Ishikawa (cell line): ENCODE measurements around the gene ALKBH5.

Source experiments
- CEBPB ChIP-seq: IDR thresholded peaks from 2 replicates; pipeline ENCODE4 v1.6.1; 2012
- CREB1 ChIP-seq: IDR thresholded peaks from 2 replicates; pipeline ENCODE4 v1.6.1; 2012; ENCODE audit warnings: low read depth
- EGR1 ChIP-seq: IDR thresholded peaks from 2 replicates; pipeline ENCODE4 v1.6.1; 2012
- EP300 ChIP-seq: IDR thresholded peaks from 2 replicates; pipeline ENCODE4 v1.6.1; 2012; ENCODE audit warnings: borderline replicate concordance
- FOXM1 ChIP-seq: IDR thresholded peaks from 2 replicates; pipeline ENCODE4 v1.6.1; 2012; ENCODE audit warnings: low read depth, borderline replicate concordance
- NFIC ChIP-seq: IDR thresholded peaks from 2 replicates; pipeline ENCODE4 v1.6.1; 2012
- RAD21 ChIP-seq: IDR thresholded peaks from 2 replicates; pipeline ENCODE4 v1.6.1; 2012; ENCODE audit warnings: low read depth
- TAF1 ChIP-seq: IDR thresholded peaks from 2 replicates; pipeline ENCODE4 v1.6.1; 2012; ENCODE audit warnings: low read depth, mild to moderate bottlenecking
- TCF12 ChIP-seq: IDR thresholded peaks from 2 replicates; pipeline ENCODE4 v1.6.1; 2012; ENCODE audit warnings: low read depth
- TEAD4 ChIP-seq: IDR thresholded peaks from 2 replicates; pipeline ENCODE4 v1.6.1; 2012
- YY1 ChIP-seq: IDR thresholded peaks from 2 replicates; pipeline ENCODE4 v1.6.1; 2012; ENCODE audit warnings: low read depth
- ZBTB7A ChIP-seq: IDR thresholded peaks from 2 replicates; pipeline ENCODE4 v1.6.1; 2012; ENCODE audit warnings: low read depth
- TF ChIP-seq, protein P1 (sequence below): IDR thresholded peaks from 2 replicates; pipeline ENCODE4 v1.6.1; 2012; ENCODE audit warnings: low read depth, mild to moderate bottlenecking
- TF ChIP-seq, protein P2 (sequence below): IDR thresholded peaks from 2 replicates; pipeline ENCODE4 v1.6.1; 2012
- TF ChIP-seq, protein P3 (sequence below): IDR thresholded peaks from 2 replicates; pipeline ENCODE4 v1.6.1; 2012

The ALKBH5 gene

DNA sequence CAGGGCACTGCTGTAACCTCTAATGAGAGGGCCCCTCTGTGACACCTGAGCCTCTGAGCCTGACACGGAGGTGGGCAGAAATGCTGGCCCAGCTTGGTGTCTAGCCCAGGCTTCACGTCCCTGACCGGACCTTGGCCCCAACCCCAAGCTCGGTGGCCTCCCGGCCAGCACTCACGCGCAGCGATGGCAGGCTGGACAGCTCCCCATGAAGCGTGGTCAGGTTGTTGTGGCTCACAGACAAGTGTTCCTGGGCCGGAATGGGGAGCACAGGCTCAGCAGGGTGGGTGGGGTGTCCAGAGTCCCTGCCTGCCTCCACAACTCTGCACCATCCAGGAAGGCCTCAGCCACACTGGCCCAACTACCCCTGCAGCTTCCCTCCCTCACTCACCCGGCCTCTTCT lies 72.7 kb downstream of the ALKBH5 start:
- TF ChIP-seq, protein P1, sequence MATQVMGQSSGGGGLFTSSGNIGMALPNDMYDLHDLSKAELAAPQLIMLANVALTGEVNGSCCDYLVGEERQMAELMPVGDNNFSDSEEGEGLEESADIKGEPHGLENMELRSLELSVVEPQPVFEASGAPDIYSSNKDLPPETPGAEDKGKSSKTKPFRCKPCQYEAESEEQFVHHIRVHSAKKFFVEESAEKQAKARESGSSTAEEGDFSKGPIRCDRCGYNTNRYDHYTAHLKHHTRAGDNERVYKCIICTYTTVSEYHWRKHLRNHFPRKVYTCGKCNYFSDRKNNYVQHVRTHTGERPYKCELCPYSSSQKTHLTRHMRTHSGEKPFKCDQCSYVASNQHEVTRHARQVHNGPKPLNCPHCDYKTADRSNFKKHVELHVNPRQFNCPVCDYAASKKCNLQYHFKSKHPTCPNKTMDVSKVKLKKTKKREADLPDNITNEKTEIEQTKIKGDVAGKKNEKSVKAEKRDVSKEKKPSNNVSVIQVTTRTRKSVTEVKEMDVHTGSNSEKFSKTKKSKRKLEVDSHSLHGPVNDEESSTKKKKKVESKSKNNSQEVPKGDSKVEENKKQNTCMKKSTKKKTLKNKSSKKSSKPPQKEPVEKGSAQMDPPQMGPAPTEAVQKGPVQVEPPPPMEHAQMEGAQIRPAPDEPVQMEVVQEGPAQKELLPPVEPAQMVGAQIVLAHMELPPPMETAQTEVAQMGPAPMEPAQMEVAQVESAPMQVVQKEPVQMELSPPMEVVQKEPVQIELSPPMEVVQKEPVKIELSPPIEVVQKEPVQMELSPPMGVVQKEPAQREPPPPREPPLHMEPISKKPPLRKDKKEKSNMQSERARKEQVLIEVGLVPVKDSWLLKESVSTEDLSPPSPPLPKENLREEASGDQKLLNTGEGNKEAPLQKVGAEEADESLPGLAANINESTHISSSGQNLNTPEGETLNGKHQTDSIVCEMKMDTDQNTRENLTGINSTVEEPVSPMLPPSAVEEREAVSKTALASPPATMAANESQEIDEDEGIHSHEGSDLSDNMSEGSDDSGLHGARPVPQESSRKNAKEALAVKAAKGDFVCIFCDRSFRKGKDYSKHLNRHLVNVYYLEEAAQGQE, result peak; percentile 60
- TF ChIP-seq EGR1, result no peak

DNA sequence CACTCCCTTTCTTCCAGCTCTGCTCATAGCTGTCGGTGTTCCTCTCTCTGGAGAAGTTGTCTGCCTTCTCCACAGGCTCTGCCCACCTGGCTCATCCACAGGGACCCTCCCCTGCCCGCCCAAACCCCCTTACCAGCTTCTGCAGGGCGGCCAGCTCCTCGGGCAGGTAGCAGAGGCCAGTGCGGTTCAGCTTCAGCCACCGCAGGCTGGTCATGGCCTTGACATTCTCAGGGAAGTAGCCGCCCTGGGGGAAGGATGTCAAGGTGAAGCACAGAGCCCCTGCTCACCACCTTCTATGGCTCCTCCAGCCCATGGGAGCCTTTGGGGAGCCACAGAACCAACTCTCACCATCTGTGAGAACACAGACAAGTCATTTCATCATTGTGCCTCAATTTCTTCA lies 73.1 kb downstream of the ALKBH5 start:
- TF ChIP-seq, protein P2, sequence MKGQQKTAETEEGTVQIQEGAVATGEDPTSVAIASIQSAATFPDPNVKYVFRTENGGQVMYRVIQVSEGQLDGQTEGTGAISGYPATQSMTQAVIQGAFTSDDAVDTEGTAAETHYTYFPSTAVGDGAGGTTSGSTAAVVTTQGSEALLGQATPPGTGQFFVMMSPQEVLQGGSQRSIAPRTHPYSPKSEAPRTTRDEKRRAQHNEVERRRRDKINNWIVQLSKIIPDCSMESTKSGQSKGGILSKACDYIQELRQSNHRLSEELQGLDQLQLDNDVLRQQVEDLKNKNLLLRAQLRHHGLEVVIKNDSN, result no peak
- TF ChIP-seq CREB1, result no peak
- no peak for TF ChIP-seq FOXM1
- TF ChIP-seq CEBPB, result no peak
- TF ChIP-seq TEAD4, result no peak
- no peak for TF ChIP-seq ZBTB7A
- TF ChIP-seq, protein P1, result no peak

DNA sequence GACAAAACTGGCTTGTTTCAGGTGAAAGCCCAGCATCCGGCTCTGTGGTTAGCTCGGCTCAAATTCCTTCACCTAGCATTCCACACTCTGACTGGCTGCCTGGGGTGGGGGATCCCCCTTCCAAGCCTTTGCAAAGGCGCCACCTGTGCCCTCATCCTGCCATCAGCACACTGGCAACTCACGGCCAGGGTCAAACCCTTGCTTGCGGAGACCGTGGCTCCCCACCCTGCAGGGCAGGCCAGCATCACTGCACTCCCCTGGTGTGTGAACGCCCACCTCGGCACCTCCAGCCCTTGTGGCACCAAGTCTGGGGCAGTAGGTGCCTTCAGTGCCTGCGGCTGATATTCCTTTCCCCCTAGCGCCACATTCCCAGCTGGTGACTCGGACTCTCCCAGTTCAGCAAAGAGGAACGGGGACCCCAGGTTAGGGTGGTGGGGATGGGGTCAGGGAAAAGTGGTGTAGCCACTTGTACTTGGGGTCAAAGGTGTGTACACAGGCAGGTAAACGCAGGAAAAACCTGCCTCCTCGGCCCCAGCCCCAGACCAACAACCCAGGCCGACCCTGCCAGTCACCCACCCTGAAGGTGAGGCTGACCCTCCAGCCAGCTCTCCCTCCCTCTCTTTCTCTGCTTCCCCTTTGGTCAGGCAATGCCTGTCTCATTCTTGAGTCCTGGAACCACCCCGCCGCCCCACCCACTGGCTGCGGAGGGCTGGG lies 73.8 kb downstream of the ALKBH5 start:
- TF ChIP-seq, protein P2, result no peak
- TF ChIP-seq ZBTB7A (no peak; the same call in 1 of the 2 replicates), CREB1 (no peak), RAD21 (no peak), EGR1 (no peak), EP300 (no peak), FOXM1 (no peak), NFIC (no peak), TEAD4 (no peak), TAF1 (no peak), YY1 (no peak), CEBPB (no peak), TCF12 (no peak)
- TF ChIP-seq, protein P1, result no peak
- TF ChIP-seq, protein P3, sequence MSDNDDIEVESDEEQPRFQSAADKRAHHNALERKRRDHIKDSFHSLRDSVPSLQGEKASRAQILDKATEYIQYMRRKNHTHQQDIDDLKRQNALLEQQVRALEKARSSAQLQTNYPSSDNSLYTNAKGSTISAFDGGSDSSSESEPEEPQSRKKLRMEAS, result no peak

DNA sequence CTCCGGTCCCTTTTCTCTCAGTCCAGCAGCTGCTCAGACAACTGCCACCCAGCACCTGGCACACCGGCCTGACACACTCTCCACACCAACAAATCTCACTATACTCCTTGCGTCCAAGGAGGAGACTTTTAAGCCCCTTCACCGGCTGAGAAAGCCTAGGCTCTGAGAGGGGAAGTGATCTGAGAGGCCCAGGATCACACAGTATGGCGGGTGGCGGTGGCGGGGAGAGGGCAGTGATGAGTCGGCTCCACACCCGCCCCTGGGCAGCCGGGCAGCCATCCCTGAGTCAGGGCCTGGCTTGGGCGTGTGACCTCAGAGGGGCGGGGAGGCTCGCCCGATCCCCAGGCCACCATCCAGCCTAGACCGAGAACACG lies 74.3 kb downstream of the ALKBH5 start:
- TF ChIP-seq EP300 (no peak), FOXM1 (no peak), TAF1 (no peak; the same call in 1 of the 2 replicates), TEAD4 (no peak), YY1 (peak; percentile 70), TCF12 (peak; percentile 15; the same call in 1 of the 2 replicates)
- TF ChIP-seq, protein P2, result no peak
- TF ChIP-seq, protein P1, result no peak
- TF ChIP-seq, protein P3, result peak; percentile 24; the same call in 1 of the 2 replicates
